Measurements from ENCODE around the gene RRP15.

DNA sequence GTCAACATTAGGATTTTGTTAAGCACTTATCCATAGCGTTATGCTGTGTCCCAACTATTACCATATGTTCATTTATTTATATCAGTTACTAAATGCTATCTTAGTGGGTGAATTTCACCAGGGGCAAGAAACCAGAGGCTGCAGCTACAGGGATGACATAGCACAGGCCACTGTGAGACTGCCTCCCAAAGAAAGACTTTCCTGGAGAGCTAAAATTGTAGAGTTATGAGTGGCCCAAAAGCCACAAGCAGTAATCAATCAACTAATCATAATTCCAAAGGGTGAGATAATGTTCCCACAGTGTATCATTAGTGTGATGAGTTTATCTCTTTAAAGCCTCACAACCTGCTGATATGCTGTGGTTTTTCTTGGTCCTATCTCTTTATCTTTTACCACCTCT is 56.2 kb downstream of the RRP15 start:
- TF ChIP-seq, protein P1, sequence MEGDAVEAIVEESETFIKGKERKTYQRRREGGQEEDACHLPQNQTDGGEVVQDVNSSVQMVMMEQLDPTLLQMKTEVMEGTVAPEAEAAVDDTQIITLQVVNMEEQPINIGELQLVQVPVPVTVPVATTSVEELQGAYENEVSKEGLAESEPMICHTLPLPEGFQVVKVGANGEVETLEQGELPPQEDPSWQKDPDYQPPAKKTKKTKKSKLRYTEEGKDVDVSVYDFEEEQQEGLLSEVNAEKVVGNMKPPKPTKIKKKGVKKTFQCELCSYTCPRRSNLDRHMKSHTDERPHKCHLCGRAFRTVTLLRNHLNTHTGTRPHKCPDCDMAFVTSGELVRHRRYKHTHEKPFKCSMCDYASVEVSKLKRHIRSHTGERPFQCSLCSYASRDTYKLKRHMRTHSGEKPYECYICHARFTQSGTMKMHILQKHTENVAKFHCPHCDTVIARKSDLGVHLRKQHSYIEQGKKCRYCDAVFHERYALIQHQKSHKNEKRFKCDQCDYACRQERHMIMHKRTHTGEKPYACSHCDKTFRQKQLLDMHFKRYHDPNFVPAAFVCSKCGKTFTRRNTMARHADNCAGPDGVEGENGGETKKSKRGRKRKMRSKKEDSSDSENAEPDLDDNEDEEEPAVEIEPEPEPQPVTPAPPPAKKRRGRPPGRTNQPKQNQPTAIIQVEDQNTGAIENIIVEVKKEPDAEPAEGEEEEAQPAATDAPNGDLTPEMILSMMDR (IDR thresholded peaks at IDR 0.05): no peak
- TF ChIP-seq EZH2 (IDR thresholded peaks at IDR 0.05) (no peak), EZH2phosphoT487 (IDR thresholded peaks at IDR 0.05) (no peak)

Data from neural progenitor cell (in vitro differentiated cells).